GM10266 (cell line): ENCODE results near the gene CATSPERD.

Experiments
- DNase-seq: peaks from one replicate; pipeline ENCODE4 v3.0.0; 2012; ENCODE audit errors: extremely low spot score
- TF ChIP-seq, protein P1 (sequence below): IDR thresholded peaks from 2 replicates; pipeline ENCODE4 v1.5.1; 2012; ENCODE audit warnings: mild to moderate bottlenecking, low read depth; ENCODE audit not compliant: control insufficient read depth, insufficient read depth; ENCODE audit errors: missing control alignments

Gene CATSPERD

DNA sequence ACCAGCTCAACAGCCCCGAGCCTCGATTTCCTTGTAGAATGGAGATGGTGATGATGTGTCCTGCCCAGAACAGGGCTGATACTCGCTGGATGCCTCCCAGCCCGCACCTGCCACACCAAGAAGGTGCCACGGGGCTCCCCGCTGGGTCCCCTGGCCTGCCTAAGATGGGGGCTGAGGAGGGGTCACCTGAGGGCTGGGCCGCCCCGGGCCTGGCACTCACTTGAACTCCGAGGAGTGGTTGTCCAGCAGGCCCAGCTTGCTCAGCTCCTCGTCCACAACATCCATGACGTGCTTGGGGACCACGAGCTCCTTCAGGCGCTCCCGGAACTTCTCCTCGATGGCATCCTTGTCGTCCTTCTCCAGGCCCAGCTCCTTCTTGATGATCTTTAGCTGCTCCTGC, 14.9 kb upstream of the CATSPERD start:
- TF ChIP-seq, protein P1, sequence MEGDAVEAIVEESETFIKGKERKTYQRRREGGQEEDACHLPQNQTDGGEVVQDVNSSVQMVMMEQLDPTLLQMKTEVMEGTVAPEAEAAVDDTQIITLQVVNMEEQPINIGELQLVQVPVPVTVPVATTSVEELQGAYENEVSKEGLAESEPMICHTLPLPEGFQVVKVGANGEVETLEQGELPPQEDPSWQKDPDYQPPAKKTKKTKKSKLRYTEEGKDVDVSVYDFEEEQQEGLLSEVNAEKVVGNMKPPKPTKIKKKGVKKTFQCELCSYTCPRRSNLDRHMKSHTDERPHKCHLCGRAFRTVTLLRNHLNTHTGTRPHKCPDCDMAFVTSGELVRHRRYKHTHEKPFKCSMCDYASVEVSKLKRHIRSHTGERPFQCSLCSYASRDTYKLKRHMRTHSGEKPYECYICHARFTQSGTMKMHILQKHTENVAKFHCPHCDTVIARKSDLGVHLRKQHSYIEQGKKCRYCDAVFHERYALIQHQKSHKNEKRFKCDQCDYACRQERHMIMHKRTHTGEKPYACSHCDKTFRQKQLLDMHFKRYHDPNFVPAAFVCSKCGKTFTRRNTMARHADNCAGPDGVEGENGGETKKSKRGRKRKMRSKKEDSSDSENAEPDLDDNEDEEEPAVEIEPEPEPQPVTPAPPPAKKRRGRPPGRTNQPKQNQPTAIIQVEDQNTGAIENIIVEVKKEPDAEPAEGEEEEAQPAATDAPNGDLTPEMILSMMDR: no peak
- no peak for DNase-seq

DNA sequence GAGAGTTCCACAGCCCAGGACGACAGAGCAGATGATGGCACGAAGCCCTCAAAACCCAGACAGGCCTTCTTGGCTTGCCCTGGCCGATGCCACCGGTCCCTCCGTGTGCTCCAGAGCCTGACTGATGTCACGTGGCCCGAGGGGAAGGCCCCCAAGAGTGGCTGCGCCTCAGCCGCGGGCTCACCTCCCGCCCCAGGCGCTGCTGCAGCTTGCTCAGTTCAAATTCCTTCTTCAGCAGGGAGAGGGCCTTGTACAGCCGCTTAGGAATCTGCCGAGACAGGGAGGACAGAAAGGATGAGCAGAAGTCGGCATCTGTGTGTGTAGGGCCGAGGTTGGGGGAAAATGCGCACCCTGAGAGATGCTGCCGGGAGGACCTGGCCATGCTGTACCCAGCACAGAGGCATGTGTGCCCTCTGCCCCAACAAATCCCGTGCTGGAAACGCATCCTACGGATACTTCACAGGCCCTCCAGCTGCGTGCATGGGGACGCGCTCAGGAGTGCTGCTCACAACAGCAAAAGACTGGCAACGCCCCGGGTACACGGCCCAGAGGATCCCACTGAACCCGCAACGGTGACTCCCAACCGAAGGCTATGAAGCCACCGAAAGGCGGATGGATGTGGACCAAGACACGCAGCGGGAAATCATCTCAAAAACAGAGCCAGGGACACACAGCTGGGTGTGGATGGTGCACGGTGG, 13.4 kb upstream of the CATSPERD start:
- TF ChIP-seq, protein P1: no peak
- peak; percentile 13 for DNase-seq

DNA sequence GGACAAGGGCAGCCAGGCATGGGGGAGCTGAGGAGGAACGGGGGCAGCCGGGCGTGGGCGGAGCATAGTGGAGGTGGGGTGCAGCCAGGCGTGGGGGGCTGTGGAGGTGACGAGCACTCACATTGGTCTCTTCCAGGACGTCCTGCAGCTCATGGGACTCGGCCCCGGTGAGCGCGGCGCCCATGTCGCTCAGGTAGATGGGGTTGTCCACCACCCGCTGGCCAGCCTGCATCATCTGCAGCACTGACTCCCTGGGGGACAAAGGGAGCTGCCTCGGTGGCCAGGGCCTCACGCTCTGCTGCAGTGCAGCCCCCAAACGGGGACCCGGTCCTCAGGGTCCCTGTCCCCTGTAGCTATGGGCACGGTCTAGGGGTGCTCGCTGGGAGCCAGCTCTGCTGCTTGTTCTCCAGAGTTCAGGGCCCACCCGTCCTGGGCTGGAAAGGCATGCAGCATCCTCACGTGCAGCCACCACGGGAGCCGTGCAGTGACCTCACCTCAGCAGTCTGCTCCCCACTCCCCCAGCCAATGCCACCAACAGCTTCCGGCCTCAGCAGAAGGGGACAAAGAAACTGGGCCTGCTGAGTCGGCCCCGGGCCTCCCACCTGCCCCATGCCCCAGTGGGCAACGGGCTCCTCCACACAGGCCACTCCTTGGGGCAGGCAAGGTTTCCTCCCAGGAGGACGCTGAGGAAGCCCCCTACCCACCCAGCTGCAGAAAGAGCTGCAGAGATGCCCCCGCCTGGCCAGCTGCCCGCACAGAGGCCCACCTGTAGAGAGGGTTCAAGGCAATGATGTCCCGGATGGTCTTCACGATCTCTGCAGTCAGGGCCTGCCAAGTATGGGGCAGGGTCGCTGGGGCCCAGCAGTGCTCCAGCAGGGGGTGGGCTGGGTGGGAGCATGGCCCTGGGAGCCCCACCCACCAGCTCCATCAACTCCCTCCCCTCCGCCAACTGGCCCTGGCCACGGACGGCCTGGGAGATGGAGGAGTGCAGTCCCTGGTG, 12.6 kb upstream of the CATSPERD start:
- TF ChIP-seq, protein P1: no peak

DNA sequence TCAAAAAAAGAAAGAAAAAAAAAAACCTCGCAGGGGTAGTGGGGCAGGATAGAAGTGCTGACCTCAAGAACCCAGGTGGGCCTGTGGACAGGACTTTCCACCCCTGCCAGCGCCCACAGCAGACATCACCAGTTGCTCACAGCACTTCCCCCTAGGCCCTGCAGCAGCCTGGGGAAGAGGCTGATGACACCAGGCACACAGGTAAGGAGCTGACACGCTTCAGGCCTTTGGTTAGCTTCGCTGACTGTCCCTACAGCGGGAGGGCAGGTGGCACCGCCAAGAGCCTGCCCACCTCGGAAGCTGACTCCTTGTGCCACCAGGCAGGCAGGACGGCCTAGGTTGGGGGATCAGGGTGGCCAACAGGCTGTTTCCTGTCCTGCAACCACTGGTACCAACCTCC, 9.4 kb upstream of the CATSPERD start:
- no peak for DNase-seq
- TF ChIP-seq, protein P1: no peak

More for the DNA sequence above, 12.6 kb upstream of the CATSPERD start:
- no peak for DNase-seq

DNA sequence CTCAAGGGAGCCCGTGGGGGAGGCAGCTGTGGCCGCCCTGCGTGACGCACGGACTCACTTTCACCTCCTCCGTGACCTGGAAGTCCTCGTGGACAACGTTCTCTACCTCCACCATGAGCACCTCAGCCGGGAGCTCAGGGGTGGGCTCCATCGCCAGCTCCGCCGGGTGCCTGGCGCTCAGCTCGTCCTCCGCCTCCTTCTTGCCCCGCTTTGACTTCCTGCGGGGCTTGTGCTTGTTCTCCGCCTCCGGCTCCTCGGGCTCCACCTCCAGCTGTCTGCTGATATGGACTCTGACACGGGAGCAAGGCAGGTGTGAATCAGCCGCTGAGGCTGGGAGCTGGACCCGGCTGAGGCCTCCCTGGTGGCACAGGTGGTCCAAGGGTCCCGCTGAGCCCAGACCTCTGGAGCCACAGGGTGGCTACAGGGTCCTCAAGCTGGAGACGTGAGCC, 8.7 kb upstream of the CATSPERD start:
- no peak for DNase-seq
- TF ChIP-seq, protein P1: no peak

DNA sequence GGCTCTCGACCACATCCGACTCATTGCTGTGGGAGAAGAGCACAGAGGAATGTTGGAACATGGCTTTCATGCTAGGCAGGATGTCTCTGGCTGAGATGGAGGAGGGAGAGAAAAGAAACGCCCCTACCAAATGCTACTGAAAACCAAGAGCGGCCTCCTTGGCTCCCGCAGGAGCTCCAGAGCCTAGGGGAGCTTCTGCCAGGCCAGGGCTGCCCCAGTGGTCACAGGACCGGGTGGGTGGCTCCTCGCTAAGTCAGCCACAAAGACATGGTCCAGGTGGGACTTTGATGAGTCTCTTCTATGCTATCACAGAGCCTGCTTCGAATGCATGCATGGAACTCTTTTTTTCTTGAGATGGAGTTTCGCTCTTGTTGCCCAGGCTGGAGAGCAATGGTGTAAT, 7.2 kb upstream of the CATSPERD start:
- TF ChIP-seq, protein P1: no peak
- no peak for DNase-seq

DNA sequence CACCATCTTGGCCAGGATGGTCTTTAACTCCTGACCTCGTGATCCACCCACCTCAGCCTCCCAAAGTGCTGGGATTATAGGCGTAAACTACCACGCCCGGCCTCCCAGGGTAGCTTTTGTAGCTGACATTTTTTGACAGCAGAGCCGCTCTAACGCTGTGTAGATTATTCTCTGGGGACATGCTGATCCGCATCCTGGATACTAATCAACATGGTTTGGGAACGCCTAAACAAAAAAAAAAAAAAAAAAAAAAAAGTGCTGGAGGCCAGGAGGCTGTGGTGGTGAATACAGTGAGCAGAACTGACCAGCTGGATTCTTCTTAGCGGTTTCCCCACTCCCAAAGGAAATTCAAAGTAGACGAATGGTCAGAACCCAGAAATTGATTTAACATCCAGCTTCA, 5.6 kb upstream of the CATSPERD start:
- TF ChIP-seq, protein P1: no peak
- DNase-seq: no peak
